HG03439 (cell line): Measurements from ENCODE around the gene LGI4.

Experiments used
- ATAC-seq: cut with Tn5 transposase; IDR thresholded peaks from one replicate; pipeline ENCODE4 v1.9.1; 2021; ENCODE audit warnings: mild to moderate bottlenecking, moderate library complexity; ENCODE audit not compliant: unreplicated experiment

The LGI4 gene

DNA sequence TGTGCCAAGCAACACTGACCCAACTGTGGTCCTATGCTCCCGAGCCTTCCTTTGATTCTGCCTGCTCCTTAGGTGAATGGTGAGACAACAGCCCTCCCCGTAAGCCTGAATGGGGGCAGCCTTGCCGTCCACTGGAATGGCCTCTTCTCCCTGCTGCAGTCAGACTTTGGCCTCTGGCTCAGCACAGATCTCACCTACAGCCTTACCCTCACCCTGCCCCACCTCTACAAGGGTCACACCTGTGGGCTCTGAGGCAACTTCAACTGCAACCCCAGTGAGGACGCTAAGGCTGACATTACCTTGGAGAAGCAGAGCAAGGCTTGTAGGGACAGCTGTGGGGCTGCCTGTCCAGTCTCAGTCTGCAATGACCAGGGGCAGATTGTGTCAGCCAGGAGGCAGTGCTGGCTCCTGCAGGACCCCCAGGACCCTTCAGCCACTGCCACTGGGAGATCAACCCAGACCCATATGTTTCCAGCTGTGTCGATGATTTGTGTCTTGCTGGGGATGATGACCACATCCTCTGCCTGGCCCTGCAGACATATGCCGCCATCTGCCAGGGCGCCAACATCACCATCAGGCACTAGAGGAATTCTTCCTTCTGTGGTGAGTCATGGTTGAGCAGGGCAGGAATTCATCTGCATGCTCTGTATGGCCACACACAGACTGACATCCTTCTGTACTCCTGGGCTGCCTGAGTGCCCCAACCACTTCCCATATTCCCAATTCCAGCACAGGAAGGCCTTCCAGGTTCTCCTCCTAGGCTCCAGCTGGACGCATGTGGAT is 46.5 kb downstream of the LGI4 start:
- ATAC-seq, result no peak

DNA sequence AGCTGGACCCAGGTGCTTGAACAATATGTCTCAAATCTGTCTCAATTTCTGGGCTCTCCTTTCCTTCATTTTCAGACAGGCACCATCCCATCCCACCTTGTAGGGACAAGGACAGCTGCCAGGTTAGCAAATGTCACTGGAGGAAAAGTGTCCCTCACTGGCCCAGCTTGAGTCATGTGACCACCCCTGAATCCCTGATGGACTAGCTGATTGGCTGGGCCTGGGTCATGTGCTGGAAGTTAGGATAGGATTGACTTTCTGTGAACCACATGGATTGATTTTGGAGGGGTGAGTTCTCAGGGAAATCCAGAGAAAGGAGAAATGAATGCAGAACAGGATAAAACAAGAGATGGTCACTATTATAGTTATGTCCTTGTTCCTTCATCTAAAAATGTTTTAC is 47.5 kb downstream of the LGI4 start:
- ATAC-seq, result no peak

DNA sequence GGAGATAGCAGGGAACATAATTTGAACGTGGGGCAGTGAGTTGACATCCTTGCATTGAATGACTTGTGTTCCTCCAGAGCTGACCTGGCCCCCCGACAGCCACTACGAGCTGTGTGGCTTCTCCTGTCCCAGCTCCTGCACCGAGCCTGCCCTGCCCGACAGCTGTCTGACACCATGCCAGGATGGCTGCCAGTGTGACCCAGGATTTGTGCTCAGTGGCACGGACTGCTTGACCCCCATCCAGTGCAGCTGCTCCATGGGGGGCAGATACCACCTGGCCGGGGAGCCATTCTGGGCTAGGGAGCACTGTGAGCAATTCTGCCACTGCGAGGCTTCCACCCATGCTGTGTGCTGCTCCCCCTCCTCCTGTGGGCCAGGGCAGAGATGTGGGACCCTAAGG is 48.4 kb downstream of the LGI4 start:
- ATAC-seq, result peak; percentile 10

DNA sequence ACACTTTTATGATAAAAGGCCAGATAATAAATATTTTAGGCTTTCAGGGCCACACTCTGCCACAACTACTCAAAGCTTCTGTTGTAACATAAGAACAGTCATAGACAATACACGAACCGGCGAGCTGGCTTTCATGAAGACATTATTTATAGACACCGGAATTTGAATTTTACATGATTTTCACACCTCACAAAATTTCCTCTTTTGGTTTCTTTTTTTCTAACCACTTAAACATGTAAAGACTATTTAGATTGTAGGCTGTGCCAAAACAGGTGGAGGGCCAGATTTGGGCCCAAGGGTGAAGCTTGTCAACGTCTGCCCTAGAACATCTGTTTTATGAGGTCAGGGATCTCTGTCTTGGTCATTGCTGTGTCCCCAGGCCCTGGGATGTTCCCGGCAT is 48.9 kb downstream of the LGI4 start:
- ATAC-seq, result peak; percentile 58

- ATAC-seq, result no peak
Measured at GRCh38 chr19:35084509-35084762, 50.4 kb downstream of the LGI4 start.

GRCh38 chr19:35083691-35084508 is 51.0 kb downstream of the LGI4 start:
- ATAC-seq, result no peak

DNA sequence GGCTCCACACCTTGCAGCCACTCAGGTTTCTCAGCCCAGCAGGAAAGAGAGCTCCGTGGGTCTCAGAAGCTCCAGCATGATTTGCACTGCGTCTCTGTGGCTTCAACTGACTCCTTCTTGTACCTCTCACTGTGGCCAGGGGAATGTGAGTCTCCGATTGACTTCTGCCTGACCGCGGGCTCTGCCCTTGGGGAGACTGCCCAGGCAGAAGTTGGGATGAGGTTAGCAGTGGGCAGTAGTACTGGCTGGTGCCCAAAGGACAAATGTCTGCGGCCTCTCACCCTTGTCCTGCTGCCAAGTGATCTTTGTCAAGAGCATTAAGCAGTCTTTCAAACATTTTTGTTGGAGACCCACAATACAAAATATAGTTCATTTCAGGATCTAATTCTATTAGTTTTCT is 53.7 kb downstream of the LGI4 start:
- no peak for ATAC-seq

DNA sequence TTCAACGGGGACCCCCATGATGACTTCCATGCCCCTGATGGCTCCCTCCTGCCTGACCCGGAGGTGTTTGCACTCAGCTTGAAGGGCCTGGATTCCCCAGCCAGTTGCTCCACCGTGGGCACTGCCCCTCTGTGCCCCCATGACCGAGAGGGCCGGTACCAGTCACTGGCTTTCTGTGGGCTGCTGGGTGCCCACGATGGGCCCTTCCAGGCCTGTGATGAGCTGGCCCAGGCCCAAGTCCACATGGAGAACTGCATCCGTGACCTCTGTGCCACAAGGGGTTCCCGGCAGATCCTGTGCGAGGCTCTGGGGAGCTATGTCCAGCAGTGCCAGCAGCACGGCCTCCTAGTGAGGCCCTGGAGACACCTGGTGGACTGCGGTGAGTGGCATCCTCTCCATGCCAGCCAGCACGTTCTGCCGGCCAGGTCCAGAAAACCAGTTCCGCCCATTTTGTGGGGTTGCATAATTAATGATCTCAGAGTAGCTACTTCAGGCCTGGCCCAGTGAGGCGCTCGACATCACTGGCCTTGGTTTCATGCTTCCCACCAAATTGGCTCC is 54.2 kb downstream of the LGI4 start:
- ATAC-seq, result no peak

DNA sequence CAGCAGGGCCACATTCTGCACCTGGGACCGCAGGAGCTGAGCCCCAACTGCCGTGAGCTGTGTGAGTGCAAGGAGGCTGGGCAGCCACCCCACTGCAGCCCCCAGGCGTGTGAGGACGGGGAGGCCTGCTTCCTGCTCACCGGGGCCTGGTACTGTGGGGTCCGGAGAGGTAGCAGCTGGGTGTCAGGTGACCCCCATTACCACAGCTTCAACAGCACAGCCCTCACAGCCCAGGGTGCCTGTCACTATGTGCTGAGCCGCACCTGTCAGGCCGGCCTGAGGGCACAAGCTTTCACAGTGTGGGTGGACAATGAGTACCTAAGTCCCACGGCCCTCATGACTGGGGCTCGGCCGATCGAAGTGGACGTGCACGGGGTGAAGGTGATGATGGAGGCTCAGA is 55.0 kb downstream of the LGI4 start:
- ATAC-seq, result no peak

- no peak for ATAC-seq
Measured at GRCh38 chr19:35077411-35078223, 57.2 kb downstream of the LGI4 start.

DNA sequence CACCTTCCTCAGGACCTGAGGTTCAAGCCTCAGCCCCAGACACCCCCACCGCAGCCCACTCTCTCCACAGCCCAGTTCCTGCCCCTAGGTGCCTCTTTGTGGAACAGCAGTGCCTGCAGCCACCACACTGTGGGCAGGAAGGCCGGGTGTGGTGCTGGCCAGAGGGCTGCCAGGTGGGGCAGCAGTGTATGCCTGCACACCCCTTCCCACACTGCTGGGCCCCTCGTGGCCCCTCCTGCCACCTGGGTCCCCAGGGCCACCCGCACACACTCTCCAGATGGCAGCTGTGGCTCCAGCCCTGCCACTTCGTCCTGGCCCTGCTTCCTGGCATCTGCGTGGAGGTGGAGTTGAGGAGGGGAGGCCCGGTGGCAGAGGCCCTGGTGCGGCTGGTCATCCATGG is 58.2 kb downstream of the LGI4 start:
- ATAC-seq, result no peak

DNA sequence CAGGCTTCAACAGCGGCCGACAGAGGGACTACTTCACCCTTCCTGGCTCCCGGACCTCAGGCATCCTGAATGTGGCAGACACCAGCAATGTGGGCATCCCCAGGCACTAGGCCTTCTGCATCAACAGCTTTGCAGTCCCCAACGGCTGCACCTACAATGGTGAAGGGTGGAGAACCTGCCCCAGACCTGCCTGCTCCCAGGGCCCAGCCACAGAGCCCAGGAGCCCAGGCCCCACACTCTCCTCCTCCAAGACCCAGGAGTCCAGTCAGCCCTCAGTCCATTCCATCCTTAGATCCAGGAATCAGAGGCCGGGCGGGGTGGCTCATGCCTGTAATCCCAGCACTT is 58.9 kb downstream of the LGI4 start:
- ATAC-seq, result no peak

GRCh38 chr19:35075202-35076025 is 59.4 kb downstream of the LGI4 start:
- no peak for ATAC-seq
